Bronchial epithelial cell (primary cell): ENCODE data around the gene SH3BP2. TPM values are rescaled to one million over a fixed set of nuclear protein-coding genes. Genes with fewer than 3 reads are reported as not detected.

ENCODE experiments used
- DNase-seq: peaks from one replicate; pipeline ENCODE4 v3.0.0-alpha.2; 2010; ENCODE audit warnings: low read depth
- FAIRE-seq: peaks from 2 replicates; lab custom pipeline; 2011; peaks lifted over from hg19 to GRCh38; lab: Jason Lieb, UNC
- H3K27me3 ChIP-seq: 2 replicates; pipeline ENCODE4 v1.5.1; 2011; ENCODE audit warnings: low read length; ENCODE audit not compliant: control insufficient read depth, insufficient read depth
- H3K36me3 ChIP-seq: 2 replicates; pipeline ENCODE4 v1.5.1; 2011; ENCODE audit warnings: low read length; ENCODE audit not compliant: control insufficient read depth, insufficient read depth
- H3K4me3 ChIP-seq: 2 replicates; pipeline ENCODE4 v1.5.1; 2011; ENCODE audit warnings: mild to moderate bottlenecking, low read depth, low read length, control low read depth
- CTCF ChIP-seq: IDR thresholded peaks from 2 replicates; pipeline ENCODE4 v1.5.1; 2011; ENCODE audit warnings: mild to moderate bottlenecking, moderate library complexity, low read length, control low read depth, inconsistent platforms; ENCODE audit not compliant: insufficient read depth, severe bottlenecking
- total RNA-seq: library from RNA; depleted of rRNA; stranded (reverse); fragments of >200 nt; gene quantifications from 2 replicates; pipeline ENCODE4 v1.2.1, GENCODE V29; 2014

Gene SH3BP2
- total RNA-seq, 1 donor from 2014 or later = 31.1 TPM

- DNase-seq = no peak
- no peak for FAIRE-seq
- no peak for TF ChIP-seq CTCF
- Histone ChIP-seq H3K27me3 (no peaks in the 10 kb centered on the region), H3K36me3 (no peaks in the 10 kb centered on the region), H3K4me3 (no peak overlapping the region)
These were observed 11.0 kb upstream of the SH3BP2 start for GRCh38 chr4:2781911-2782310.

DNA sequence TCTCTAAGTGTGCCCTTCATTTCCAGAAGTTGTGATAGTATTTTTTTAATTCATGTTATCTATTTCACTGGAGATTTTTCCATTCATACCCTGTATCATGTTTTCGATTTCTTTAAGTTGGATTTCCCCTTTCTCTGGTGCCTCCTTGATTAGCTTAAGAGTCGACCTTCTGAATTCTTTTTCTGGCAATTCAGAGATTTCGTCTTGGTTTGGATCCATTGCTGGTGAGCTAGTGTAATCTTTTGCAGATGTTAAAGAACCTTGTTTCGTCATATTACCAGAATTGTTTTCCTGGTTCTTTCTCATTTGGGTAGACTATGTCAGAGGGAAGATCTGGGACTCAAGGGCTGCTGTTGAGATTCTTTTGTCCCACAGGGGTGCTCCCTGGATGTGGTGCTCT is 9.1 kb upstream of the SH3BP2 start:
- no peak for DNase-seq
- Histone ChIP-seq H3K36me3 (no peaks in the 10 kb centered on the region), H3K27me3 (no peaks in the 10 kb centered on the region), H3K4me3 (no peak overlapping the region)
- no peak for TF ChIP-seq CTCF
- FAIRE-seq = no peak

- H3K36me3 ChIP-seq = no peaks in the 10 kb centered on the region
- DNase-seq = peak; percentile 29
- H3K4me3 ChIP-seq = no peak overlapping the region
- TF ChIP-seq CTCF = no peak
- no peak for FAIRE-seq
- H3K27me3 ChIP-seq = no peaks in the 10 kb centered on the region
These were observed 7.3 kb upstream of the SH3BP2 start for GRCh38 chr4:2785613-2786012.

DNA sequence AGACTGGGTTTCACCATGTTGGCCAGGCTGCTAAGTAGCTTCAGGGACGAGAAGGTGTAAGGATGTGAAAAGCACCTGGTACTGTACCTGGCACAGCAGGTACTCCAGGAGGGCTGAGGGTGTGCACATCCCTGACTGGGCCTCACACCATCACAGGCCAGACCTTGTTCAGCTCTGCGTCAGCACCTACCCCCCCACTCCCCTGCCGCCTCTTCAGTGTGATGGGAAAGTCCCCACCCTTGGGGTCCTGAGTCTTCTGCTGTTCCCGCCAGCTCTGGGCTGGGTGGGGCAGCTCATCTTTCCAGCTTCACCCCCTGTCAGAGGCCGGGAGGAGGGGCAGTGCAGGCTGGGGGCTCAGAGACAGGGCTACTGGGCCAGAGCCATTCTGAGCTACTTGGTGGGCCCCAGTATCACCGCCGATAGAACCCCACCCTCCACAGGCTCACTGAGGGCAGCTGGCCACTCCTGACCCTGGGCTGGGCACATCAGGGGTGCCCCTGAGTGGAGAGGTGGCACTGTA is 6.7 kb upstream of the SH3BP2 start:
- DNase-seq = no peak
- Histone ChIP-seq H3K27me3 (no peaks in the 10 kb centered on the region), H3K4me3 (no peak overlapping the region), H3K36me3 (no peaks in the 10 kb centered on the region)
- TF ChIP-seq CTCF = no peak
- FAIRE-seq = no peak

GRCh38 chr4:2786794-2787229 is 6.1 kb upstream of the SH3BP2 start:
- DNase-seq = no peak
- no peaks in the 10 kb centered on the region for H3K27me3 ChIP-seq
- no peak for FAIRE-seq
- TF ChIP-seq CTCF = no peak
- no peaks in the 10 kb centered on the region for H3K36me3 ChIP-seq
- no peak overlapping the region for H3K4me3 ChIP-seq
